Measurements from ENCODE around the gene P4HB. TPM values are rescaled to one million over a fixed set of nuclear protein-coding genes. Genes with fewer than 3 reads are reported as not detected.

P4HB gene
- total RNA-seq, 1 donor = 763 TPM

DNA sequence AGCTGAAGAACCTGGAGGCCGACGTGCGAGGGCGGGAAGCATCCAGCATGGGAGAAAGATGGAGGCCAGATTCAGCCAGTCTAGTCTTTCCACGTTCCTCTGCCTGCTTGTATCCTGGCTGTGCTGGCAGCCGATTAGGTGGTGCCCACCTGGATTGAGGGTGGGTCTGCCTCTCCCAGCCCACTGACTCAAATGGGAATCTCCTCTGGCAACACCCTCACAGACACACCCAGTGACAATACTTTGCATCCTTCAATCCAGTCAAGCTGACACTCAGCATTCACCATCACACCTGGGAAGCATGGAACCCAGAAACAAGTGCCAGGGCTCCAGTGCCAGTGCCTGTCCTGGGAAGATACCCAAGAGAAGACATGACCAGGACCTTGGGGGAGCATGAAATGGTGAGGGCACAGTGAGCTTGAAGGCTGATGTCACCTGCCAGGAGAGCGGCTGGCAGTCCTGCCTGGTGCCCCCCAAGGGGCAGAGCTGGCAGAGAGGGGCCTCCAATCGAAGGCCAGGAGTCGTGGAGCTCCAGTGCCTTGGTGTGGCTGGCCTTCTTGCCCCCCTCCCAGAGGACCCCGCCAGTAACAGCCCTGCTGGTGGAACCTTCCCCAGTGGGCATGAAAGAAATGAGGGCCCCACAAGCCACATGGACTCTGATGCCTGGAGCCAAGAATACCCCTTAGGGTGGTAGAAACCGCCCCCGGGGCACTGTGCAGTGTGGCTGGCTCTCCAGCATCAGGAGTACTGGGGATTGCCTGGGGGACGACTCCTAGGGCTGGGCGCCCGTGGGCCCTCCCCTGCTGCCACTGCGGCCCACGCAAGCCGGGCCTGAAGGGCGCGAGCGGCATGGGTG lies 41.1 kb upstream of the P4HB start:
- DNase-seq (ENCODE audit: low read depth) = no peak
- TF ChIP-seq, protein P1, sequence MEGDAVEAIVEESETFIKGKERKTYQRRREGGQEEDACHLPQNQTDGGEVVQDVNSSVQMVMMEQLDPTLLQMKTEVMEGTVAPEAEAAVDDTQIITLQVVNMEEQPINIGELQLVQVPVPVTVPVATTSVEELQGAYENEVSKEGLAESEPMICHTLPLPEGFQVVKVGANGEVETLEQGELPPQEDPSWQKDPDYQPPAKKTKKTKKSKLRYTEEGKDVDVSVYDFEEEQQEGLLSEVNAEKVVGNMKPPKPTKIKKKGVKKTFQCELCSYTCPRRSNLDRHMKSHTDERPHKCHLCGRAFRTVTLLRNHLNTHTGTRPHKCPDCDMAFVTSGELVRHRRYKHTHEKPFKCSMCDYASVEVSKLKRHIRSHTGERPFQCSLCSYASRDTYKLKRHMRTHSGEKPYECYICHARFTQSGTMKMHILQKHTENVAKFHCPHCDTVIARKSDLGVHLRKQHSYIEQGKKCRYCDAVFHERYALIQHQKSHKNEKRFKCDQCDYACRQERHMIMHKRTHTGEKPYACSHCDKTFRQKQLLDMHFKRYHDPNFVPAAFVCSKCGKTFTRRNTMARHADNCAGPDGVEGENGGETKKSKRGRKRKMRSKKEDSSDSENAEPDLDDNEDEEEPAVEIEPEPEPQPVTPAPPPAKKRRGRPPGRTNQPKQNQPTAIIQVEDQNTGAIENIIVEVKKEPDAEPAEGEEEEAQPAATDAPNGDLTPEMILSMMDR (IDR thresholded peaks at IDR 0.05; ENCODE audit: insufficient read depth, low read length) = no peak
- peak overlapping the region; percentile 22 for H3K4me3 ChIP-seq (ENCODE audit: low read depth, low read length)

DNA sequence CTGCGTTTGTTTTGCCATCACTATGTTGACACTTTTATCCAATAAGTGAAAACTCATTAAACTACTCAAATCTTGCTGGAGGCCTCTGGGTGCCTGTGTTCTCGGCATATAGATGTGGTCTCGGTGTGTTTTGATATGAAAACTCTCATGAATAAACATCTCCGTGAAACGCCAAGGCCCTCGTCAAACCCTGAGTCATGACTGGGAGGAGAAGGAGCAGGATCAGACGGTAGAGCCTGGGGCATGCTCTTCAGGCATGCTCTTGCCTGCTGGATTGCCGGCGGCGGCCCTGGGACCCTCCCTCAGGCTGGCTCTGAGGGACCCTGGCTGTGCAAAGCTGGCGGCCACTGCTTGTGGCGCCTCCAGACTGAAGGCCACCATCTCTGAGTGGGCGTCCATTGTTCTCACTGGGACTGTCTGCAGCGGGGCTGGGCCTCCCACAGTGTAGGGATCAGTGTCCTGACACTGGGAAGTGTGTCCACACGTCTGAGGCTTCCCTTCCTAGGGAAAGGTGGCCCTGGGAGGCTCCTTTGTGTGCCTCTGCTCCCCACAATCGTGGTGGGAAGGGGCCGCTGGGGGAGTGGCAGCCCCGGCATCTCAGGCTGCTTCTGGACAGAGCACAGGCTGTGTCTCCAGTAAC lies 40.0 kb upstream of the P4HB start:
- DNase-seq (ENCODE audit: low read depth) = no peak
- TF ChIP-seq, protein P1 (IDR thresholded peaks at IDR 0.05; ENCODE audit: insufficient read depth, low read length) = no peak
- H3K4me3 ChIP-seq (ENCODE audit: low read depth, low read length) = no peak overlapping the region

DNA sequence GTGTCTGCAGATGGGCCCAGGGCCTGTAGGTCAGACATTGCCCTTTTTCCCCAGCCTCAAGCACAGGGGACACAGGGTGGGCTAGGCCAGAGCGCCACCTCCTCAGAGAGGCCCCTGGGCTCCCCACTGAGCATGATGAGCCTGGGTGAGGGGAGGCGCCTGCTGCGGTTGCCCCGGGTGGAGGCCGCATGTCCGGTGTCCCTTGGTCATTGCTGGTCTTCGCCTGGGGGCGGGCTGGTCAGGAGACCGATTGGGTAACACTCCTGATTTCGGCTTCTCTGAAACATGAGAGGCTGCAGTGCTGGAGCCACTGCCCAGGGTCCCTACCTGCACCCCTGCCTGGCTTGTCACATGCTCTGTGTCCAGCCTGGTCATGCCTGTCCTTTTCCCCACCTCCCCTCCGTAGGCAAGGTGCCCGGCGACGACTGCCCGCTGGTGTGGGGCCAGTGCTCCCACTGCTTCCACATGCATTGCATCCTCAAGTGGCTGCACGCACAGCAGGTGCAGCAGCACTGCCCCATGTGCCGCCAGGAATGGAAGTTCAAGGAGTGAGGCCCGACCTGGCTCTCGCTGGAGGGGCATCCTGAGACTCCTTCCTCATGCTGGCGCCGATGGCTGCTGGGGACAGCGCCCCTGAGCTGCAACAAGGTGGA lies 39.3 kb upstream of the P4HB start:
- DNase-seq (ENCODE audit: low read depth) = no peak
- H3K4me3 ChIP-seq (ENCODE audit: low read depth, low read length) = no peak overlapping the region
- TF ChIP-seq, protein P1 (IDR thresholded peaks at IDR 0.05; ENCODE audit: insufficient read depth, low read length) = no peak

DNA sequence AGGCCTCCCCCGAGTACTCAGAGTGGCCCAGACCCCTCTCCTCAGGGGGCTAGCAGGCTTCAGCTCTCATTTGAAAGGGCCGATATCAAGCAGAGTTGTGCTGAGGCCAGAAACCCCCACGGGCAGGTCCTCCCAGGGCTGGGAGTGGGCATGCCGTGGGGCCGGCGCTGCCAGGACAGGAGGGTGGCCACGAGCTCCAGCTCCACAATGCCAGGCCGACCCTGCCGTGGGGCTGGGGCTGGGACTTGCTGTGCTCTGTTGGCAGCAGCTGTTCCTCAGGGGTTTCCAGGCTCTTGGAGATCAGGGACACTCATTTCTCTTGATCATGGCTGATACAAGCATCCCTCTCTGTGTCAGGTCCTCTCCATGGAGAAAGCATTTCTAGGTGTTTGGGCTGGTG lies 38.5 kb upstream of the P4HB start:
- TF ChIP-seq, protein P1 (IDR thresholded peaks at IDR 0.05; ENCODE audit: insufficient read depth, low read length) = no peak
- no peak for DNase-seq (ENCODE audit: low read depth)

DNA sequence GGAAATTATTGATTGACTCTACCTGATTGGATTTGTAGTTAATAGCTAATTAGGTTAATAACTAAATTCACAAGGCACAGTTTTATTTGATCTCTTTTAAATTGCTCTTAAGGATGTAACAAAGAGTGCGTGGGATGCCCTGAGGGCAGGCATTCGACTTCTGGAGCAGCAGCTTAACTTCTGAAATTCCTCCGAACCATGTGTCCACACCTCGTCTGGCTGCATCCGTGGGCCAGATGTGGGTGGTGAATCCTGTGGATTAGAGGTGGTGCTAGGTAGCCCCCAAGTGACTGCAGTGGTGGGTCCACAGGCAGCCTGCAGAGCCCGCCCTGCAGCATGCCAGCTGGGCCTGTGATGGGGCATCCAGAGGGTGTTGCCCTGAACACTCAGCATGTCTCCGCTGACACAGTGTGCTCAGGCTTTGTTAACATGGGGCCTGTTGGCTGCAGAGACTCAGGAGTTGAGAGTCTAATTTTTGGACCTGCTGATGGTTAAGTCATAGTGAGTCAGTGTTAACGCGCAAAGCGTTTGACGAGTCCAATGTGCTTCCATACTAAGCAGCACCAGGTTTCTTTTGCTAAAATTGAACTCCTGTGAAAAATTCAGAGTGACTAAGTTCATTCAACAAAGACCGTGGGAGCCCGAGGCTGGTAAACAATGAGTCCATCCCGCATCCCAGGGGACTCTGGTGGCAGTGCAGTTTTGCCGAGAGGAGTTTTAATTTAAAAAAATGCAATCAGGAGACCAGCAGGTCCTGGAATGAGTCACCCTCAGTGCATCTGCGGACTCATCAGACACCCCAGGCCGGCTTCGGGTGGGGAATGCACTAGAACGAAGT lies 37.9 kb upstream of the P4HB start:
- peak; percentile 93 for DNase-seq (ENCODE audit: low read depth)

More for the DNA sequence above, 38.5 kb upstream of the P4HB start:
- H3K4me3 ChIP-seq (ENCODE audit: low read depth, low read length) = no peak overlapping the region

More for the DNA sequence above, 37.9 kb upstream of the P4HB start:
- TF ChIP-seq, protein P1 (IDR thresholded peaks at IDR 0.05; ENCODE audit: insufficient read depth, low read length) = no peak
- H3K4me3 ChIP-seq (ENCODE audit: low read depth, low read length) = no peak overlapping the region
